ENCODE measurements around the gene GAD2.

Gene GAD2

DNA sequence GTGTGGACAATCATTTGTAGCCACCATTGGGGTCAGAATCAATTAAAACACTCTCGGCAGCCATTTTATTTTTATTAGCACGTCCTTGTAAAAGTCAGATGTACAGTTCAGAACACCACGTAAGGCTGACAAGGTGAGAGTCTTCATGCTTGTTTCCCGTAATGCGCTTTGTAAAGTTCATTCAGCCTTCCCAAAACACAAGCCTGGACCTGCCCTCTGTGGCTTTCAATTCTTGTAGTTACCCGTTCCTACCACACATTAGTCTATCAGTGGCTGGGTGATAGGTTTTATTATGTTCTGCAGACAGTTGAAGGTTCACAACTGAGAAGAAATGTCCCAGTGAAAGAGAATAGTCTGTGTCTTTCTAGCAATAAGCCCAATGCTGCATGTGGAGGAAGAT lies 35.4 kb downstream of the GAD2 start:
- no peak for ATAC-seq
- TF ChIP-seq ZNF8 (CRISPR knock-in tag; IDR thresholded peaks at IDR 0.05) (no peak), TOX (CRISPR knock-in tag; IDR thresholded peaks at IDR 0.05; ENCODE audit: borderline replicate concordance) (no peak), BACH2 (CRISPR knock-in tag; IDR thresholded peaks at IDR 0.05; ENCODE audit: borderline replicate concordance) (no peak), ZNF70 (CRISPR knock-in tag; IDR thresholded peaks at IDR 0.05) (no peak), CSDC2 (CRISPR knock-in tag; IDR thresholded peaks at IDR 0.05) (no peak), PPARA (CRISPR knock-in tag; IDR thresholded peaks at IDR 0.05; ENCODE audit: borderline replicate concordance) (no peak), ZFP3 (CRISPR knock-in tag; IDR thresholded peaks at IDR 0.05) (no peak), ESRRG (CRISPR knock-in tag; IDR thresholded peaks at IDR 0.05) (no peak), ISL1 (CRISPR knock-in tag; IDR thresholded peaks at IDR 0.05) (no peak), ZFP30 (CRISPR knock-in tag; IDR thresholded peaks at IDR 0.05) (no peak), ZNF565 (CRISPR knock-in tag; conservative IDR thresholded peaks at IDR 0.05; ENCODE audit: low read depth) (no peak), ARNTL (CRISPR knock-in tag; IDR thresholded peaks at IDR 0.05; ENCODE audit: borderline replicate concordance, low read depth) (no peak), GLIS3 (CRISPR knock-in tag; IDR thresholded peaks at IDR 0.05) (no peak), SNAI2 (CRISPR knock-in tag; IDR thresholded peaks at IDR 0.05) (no peak), RARB (CRISPR knock-in tag; IDR thresholded peaks at IDR 0.05) (no peak), TCF4 (CRISPR knock-in tag; IDR thresholded peaks at IDR 0.05; ENCODE audit: borderline replicate concordance) (no peak)
- TF ChIP-seq, protein P1, sequence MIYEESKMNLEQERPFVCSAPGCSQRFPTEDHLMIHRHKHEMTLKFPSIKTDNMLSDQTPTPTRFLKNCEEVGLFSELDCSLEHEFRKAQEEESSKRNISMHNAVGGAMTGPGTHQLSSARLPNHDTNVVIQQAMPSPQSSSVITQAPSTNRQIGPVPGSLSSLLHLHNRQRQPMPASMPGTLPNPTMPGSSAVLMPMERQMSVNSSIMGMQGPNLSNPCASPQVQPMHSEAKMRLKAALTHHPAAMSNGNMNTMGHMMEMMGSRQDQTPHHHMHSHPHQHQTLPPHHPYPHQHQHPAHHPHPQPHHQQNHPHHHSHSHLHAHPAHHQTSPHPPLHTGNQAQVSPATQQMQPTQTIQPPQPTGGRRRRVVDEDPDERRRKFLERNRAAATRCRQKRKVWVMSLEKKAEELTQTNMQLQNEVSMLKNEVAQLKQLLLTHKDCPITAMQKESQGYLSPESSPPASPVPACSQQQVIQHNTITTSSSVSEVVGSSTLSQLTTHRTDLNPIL (CRISPR knock-in tag; IDR thresholded peaks at IDR 0.05; ENCODE audit: low read depth): no peak
- TF ChIP-seq, protein P2, sequence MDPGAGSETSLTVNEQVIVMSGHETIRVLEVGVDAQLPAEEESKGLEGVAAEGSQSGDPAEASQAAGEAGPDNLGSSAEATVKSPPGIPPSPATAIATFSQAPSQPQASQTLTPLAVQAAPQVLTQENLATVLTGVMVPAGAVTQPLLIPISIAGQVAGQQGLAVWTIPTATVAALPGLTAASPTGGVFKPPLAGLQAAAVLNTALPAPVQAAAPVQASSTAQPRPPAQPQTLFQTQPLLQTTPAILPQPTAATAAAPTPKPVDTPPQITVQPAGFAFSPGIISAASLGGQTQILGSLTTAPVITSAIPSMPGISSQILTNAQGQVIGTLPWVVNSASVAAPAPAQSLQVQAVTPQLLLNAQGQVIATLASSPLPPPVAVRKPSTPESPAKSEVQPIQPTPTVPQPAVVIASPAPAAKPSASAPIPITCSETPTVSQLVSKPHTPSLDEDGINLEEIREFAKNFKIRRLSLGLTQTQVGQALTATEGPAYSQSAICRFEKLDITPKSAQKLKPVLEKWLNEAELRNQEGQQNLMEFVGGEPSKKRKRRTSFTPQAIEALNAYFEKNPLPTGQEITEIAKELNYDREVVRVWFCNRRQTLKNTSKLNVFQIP (CRISPR knock-in tag; IDR thresholded peaks at IDR 0.05; ENCODE audit: borderline replicate concordance, low read depth): no peak
- TF ChIP-seq, protein P3, sequence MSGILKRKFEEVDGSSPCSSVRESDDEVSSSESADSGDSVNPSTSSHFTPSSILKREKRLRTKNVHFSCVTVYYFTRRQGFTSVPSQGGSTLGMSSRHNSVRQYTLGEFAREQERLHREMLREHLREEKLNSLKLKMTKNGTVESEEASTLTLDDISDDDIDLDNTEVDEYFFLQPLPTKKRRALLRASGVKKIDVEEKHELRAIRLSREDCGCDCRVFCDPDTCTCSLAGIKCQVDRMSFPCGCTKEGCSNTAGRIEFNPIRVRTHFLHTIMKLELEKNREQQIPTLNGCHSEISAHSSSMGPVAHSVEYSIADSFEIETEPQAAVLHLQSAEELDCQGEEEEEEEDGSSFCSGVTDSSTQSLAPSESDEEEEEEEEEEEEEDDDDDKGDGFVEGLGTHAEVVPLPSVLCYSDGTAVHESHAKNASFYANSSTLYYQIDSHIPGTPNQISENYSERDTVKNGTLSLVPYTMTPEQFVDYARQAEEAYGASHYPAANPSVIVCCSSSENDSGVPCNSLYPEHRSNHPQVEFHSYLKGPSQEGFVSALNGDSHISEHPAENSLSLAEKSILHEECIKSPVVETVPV (CRISPR knock-in tag; IDR thresholded peaks at IDR 0.05): no peak
- TF ChIP-seq, protein P4, sequence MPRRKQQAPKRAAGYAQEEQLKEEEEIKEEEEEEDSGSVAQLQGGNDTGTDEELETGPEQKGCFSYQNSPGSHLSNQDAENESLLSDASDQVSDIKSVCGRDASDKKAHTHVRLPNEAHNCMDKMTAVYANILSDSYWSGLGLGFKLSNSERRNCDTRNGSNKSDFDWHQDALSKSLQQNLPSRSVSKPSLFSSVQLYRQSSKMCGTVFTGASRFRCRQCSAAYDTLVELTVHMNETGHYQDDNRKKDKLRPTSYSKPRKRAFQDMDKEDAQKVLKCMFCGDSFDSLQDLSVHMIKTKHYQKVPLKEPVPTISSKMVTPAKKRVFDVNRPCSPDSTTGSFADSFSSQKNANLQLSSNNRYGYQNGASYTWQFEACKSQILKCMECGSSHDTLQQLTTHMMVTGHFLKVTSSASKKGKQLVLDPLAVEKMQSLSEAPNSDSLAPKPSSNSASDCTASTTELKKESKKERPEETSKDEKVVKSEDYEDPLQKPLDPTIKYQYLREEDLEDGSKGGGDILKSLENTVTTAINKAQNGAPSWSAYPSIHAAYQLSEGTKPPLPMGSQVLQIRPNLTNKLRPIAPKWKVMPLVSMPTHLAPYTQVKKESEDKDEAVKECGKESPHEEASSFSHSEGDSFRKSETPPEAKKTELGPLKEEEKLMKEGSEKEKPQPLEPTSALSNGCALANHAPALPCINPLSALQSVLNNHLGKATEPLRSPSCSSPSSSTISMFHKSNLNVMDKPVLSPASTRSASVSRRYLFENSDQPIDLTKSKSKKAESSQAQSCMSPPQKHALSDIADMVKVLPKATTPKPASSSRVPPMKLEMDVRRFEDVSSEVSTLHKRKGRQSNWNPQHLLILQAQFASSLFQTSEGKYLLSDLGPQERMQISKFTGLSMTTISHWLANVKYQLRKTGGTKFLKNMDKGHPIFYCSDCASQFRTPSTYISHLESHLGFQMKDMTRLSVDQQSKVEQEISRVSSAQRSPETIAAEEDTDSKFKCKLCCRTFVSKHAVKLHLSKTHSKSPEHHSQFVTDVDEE (CRISPR knock-in tag; IDR thresholded peaks at IDR 0.05): no peak

DNA sequence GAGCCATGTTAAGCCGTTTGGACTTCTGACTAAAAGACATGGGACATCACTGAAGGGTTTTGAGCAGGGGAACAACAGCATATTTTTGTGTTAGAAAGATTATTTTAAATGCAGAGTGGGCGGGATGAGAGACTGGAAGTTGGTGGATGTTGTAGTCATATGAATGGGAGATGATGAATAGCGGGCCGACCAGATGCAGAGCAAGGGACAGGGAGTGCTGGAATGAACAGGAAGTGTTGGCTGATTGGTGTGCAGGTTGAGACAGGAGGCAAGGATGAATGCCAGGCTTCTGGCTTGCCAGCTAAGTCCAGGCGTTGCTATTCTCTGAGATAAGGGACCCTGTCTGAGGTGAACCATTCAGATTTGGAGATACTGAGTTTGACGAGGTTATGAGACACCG lies 38.0 kb downstream of the GAD2 start:
- TF ChIP-seq ZFP30 (CRISPR knock-in tag; IDR thresholded peaks at IDR 0.05): no peak
- TF ChIP-seq ISL1 (CRISPR knock-in tag; IDR thresholded peaks at IDR 0.05): no peak
- no peak for TF ChIP-seq GLIS3 (CRISPR knock-in tag; IDR thresholded peaks at IDR 0.05)
- TF ChIP-seq, protein P3 (CRISPR knock-in tag; IDR thresholded peaks at IDR 0.05): no peak
- TF ChIP-seq, protein P1 (CRISPR knock-in tag; IDR thresholded peaks at IDR 0.05; ENCODE audit: low read depth): no peak
- no peak for TF ChIP-seq ZNF70 (CRISPR knock-in tag; IDR thresholded peaks at IDR 0.05)
- no peak for TF ChIP-seq BACH2 (CRISPR knock-in tag; IDR thresholded peaks at IDR 0.05; ENCODE audit: borderline replicate concordance)
- TF ChIP-seq RARB (CRISPR knock-in tag; IDR thresholded peaks at IDR 0.05): no peak
- TF ChIP-seq OSR1 (CRISPR knock-in tag; IDR thresholded peaks at IDR 0.05): no peak
- TF ChIP-seq, protein P4 (CRISPR knock-in tag; IDR thresholded peaks at IDR 0.05): no peak
- no peak for TF ChIP-seq ZNF8 (CRISPR knock-in tag; IDR thresholded peaks at IDR 0.05)
- TF ChIP-seq PPARA (CRISPR knock-in tag; IDR thresholded peaks at IDR 0.05; ENCODE audit: borderline replicate concordance): no peak
- TF ChIP-seq ESRRG (CRISPR knock-in tag; IDR thresholded peaks at IDR 0.05): no peak
- no peak for TF ChIP-seq CSDC2 (CRISPR knock-in tag; IDR thresholded peaks at IDR 0.05)
- TF ChIP-seq ZFP3 (CRISPR knock-in tag; IDR thresholded peaks at IDR 0.05): no peak
- TF ChIP-seq, protein P2 (CRISPR knock-in tag; IDR thresholded peaks at IDR 0.05; ENCODE audit: borderline replicate concordance, low read depth): no peak
- TF ChIP-seq ARNTL (CRISPR knock-in tag; IDR thresholded peaks at IDR 0.05; ENCODE audit: borderline replicate concordance, low read depth): no peak
- TF ChIP-seq TCF4 (CRISPR knock-in tag; IDR thresholded peaks at IDR 0.05; ENCODE audit: borderline replicate concordance): no peak
- TF ChIP-seq TOX (CRISPR knock-in tag; IDR thresholded peaks at IDR 0.05; ENCODE audit: borderline replicate concordance): no peak
- no peak for TF ChIP-seq ZNF565 (CRISPR knock-in tag; conservative IDR thresholded peaks at IDR 0.05; ENCODE audit: low read depth)
- no peak for ATAC-seq

Measured in SK-N-SH treated with all-trans-retinoic acid at 6 μM for 48 hours (cell line).